Muscle layer of colon (tissue), 2 donors: ENCODE data around the gene MT3.

Source experiments
- H3K27ac ChIP-seq: one replicate; pipeline ENCODE4 v1.7.0; 2013; ENCODE audit warnings: low read depth, mild to moderate bottlenecking, low read length, moderate library complexity
- H3K27me3 ChIP-seq, 2 donors: one replicate each; pipeline ENCODE4 v1.7.0; 2013; ENCODE audit warnings: low read length in 2 of 2, mild to moderate bottlenecking in 2 of 2; ENCODE audit not compliant: insufficient read depth in 2 of 2, control insufficient read depth in 1 of 2
- H3K36me3 ChIP-seq: one replicate; pipeline ENCODE4 v1.7.0; 2013; ENCODE audit warnings: mild to moderate bottlenecking, low read length; ENCODE audit not compliant: insufficient read depth
- H3K4me1 ChIP-seq: one replicate; pipeline ENCODE4 v1.7.0; 2013; ENCODE audit warnings: mild to moderate bottlenecking, low read length; ENCODE audit not compliant: insufficient read depth
- H3K4me3 ChIP-seq, 2 donors: one replicate each; pipeline ENCODE4 v1.7.0; 2013; ENCODE audit warnings: low read length in 2 of 2, low read depth in 1 of 2, mild to moderate bottlenecking in 1 of 2, moderate library complexity in 1 of 2
- H3K9ac ChIP-seq: one replicate; pipeline ENCODE4 v1.7.0; 2013; ENCODE audit warnings: low read length
- H3K9me3 ChIP-seq: one replicate; pipeline ENCODE4 v1.7.0; 2013; ENCODE audit warnings: mild to moderate bottlenecking, low read length
- donor health status: abdominal sarcoma.
- donor health status: Adenocarcinoma of cecum.

The MT3 gene

GRCh38 chr16:56589141-56590039 is at the start of gene MT3:
MT3 (plus strand) TSS chr16:56589528; CDS start chr16:56589591, 63 bp downstream.
- Histone ChIP-seq H3K27me3 (peaks cover 4 to 39% of the 10 kb centered on the region in 2 donors), H3K9ac (no peak within 1 kb of the TSS), H3K9me3 (no peaks in the 10 kb centered on the region), H3K27ac (no peak within 1 kb of the TSS), H3K4me1 (no peaks in the 10 kb centered on the region), H3K36me3 (no peaks in the 10 kb centered on the region), H3K4me3 (peak within 1 kb of the TSS; percentile 35 to 42)

- Histone ChIP-seq H3K4me1 (no peaks in the 10 kb centered on the region), H3K9ac (no peak overlapping the region), H3K27me3 (no peaks in the 10 kb centered on the region)
These were observed 49.7 kb upstream of the MT3 start for GRCh38 chr16:56539656-56540055.

GRCh38 chr16:56542039-56542438 is 47.3 kb upstream of the MT3 start:
- Histone ChIP-seq H3K9me3 (no peaks in the 10 kb centered on the region), H3K36me3 (no peaks in the 10 kb centered on the region), H3K4me1 (no peaks in the 10 kb centered on the region), H3K9ac (no peak overlapping the region), H3K27me3 (no peaks in the 10 kb centered on the region), H3K27ac (no peak overlapping the region), H3K4me3 (no peak overlapping the region)

More at GRCh38 chr16:56539656-56540055, 49.7 kb upstream of the MT3 start:
- Histone ChIP-seq H3K27ac (no peak overlapping the region), H3K36me3 (no peaks in the 10 kb centered on the region), H3K9me3 (no peaks in the 10 kb centered on the region), H3K4me3 (no peak overlapping the region)

- Histone ChIP-seq H3K27me3 (no peaks in the 10 kb centered on the region), H3K36me3 (no peaks in the 10 kb centered on the region), H3K9me3 (no peaks in the 10 kb centered on the region), H3K27ac (no peak overlapping the region), H3K9ac (no peak overlapping the region), H3K4me1 (peaks cover 7% of the 10 kb centered on the region), H3K4me3 (no peak overlapping the region)
These were observed 42.0 kb upstream of the MT3 start for GRCh38 chr16:56547120-56547948.

- Histone ChIP-seq H3K9ac (no peak overlapping the region), H3K27ac (no peak overlapping the region)
These were observed 41.3 kb upstream of the MT3 start for GRCh38 chr16:56547949-56548567.

GRCh38 chr16:56549161-56549560 is 40.2 kb upstream of the MT3 start:
- no peak overlapping the region for H3K9ac ChIP-seq
- H3K9me3 ChIP-seq: no peaks in the 10 kb centered on the region

More at GRCh38 chr16:56547949-56548567, 41.3 kb upstream of the MT3 start:
- H3K9me3 ChIP-seq: no peaks in the 10 kb centered on the region
- no peaks in the 10 kb centered on the region for H3K27me3 ChIP-seq
- H3K36me3 ChIP-seq: no peaks in the 10 kb centered on the region
- H3K4me3 ChIP-seq: no peak overlapping the region
- peaks cover 7% of the 10 kb centered on the region for H3K4me1 ChIP-seq

GRCh38 chr16:56549744-56550385 is 39.5 kb upstream of the MT3 start:
- no peak overlapping the region for H3K27ac ChIP-seq
- H3K27me3 ChIP-seq: no peaks in the 10 kb centered on the region
- no peak overlapping the region for H3K9ac ChIP-seq
- H3K36me3 ChIP-seq: no peaks in the 10 kb centered on the region
- H3K9me3 ChIP-seq: no peaks in the 10 kb centered on the region
- H3K4me3 ChIP-seq: no peak overlapping the region
- H3K4me1 ChIP-seq: peaks cover 7% of the 10 kb centered on the region

More at GRCh38 chr16:56549161-56549560, 40.2 kb upstream of the MT3 start:
- no peak overlapping the region for H3K4me3 ChIP-seq
- H3K27me3 ChIP-seq: no peaks in the 10 kb centered on the region
- H3K27ac ChIP-seq: no peak overlapping the region
- no peaks in the 10 kb centered on the region for H3K36me3 ChIP-seq
- peaks cover 7% of the 10 kb centered on the region for H3K4me1 ChIP-seq

GRCh38 chr16:56551796-56552738 is 37.3 kb upstream of the MT3 start:
- Histone ChIP-seq H3K36me3 (no peaks in the 10 kb centered on the region), H3K9ac (no peak overlapping the region), H3K27me3 (no peaks in the 10 kb centered on the region), H3K27ac (no peak overlapping the region), H3K9me3 (no peaks in the 10 kb centered on the region), H3K4me1 (peaks cover 7% of the 10 kb centered on the region), H3K4me3 (no peak overlapping the region)

- no peaks in the 10 kb centered on the region for H3K36me3 ChIP-seq
- H3K4me1 ChIP-seq: peaks cover 7% of the 10 kb centered on the region
- no peaks in the 10 kb centered on the region for H3K27me3 ChIP-seq
- no peak overlapping the region for H3K9ac ChIP-seq
- no peaks in the 10 kb centered on the region for H3K9me3 ChIP-seq
- H3K27ac ChIP-seq: no peak overlapping the region
- H3K4me3 ChIP-seq: no peak overlapping the region
These were observed 34.9 kb upstream of the MT3 start for GRCh38 chr16:56554441-56554840.

- Histone ChIP-seq H3K4me1 (no peaks in the 10 kb centered on the region), H3K9me3 (no peaks in the 10 kb centered on the region), H3K27me3 (no peaks in the 10 kb centered on the region), H3K4me3 (no peak overlapping the region), H3K36me3 (no peaks in the 10 kb centered on the region), H3K9ac (no peak overlapping the region), H3K27ac (no peak overlapping the region)
These were observed 31.1 kb upstream of the MT3 start for GRCh38 chr16:56558024-56558747.
